PC-9 (cell line): ENCODE measurements around the gene CACNA1G.

ENCODE experiments used
- CTCF ChIP-seq: fragments of 200-600 bp; sonication (generic); conservative IDR thresholded peaks from 2 replicates; pipeline ENCODE4 v1.6.1; 2017; ENCODE audit warnings: mixed run types, antibody characterized with exemption, mild to moderate bottlenecking, moderate library complexity
- EZH2 ChIP-seq: fragments of 200-600 bp; sonication (generic); IDR thresholded peaks from 2 replicates; pipeline ENCODE4 v1.8.0; 2017; ENCODE audit warnings: antibody characterized with exemption, low read depth

- TF ChIP-seq EZH2 (no peak), CTCF (no peak)
Observed at GRCh38 chr17:50575581-50576210, 15.2 kb downstream of the CACNA1G start.
